Fibroblast of the conjunctiva (primary cell): Measurements from ENCODE around the gene PRRT2.
"Not testable (repeated sequence)": the region's sequence is repeated elsewhere in the genome, so short reads cannot be mapped to it uniquely, and the experiment has no call there.

ENCODE experiments used
- DNase-seq: peaks from one replicate; pipeline ENCODE4 v3.0.0-alpha.2; 2010; ENCODE audit warnings: low read depth

PRRT2 gene

DNA sequence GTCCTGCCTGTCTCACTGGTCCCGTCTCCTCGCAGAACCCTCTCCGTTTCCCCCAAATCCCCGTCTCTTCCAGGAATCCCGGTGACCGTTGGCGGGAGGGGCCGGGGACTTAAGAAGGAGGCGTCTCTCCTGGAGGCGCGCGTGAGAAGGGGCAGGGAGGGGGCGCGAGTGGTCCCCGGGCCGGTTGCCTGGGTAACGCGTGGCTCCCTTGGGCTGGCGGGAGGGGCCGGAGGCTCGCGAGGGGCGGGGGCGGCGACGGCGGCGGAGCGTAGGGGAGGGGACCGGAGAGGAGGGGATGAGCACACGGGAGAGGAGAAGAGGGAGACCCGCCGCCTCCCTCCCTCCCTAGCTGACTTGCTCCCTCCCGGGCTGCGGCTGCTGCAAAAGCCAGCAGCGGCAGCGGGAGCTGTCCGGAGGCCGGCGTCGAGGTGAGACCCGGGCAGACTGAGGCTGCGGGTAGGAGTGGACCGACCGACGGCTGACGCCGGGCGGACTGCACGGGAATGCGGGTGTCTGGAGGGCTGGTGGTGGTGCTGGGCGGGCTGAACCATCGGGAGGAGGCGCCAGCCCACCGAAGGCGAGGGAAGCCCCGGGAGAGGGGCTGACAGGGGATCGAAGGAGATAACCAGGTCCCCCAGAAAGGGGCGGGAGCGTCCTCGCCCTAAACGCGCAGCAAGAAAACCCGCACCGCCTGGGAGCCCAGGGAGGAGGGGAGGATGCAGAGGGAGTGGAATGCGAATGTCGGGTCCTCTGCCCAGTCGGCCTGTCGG lies at the start of gene PRRT2:
TSS of gene PRRT2 (plus strand) at position 298 of the 770 bp plus-strand sequence. CDS start 862 bp downstream, outside the sequence.
- DNase-seq: no peak

DNA sequence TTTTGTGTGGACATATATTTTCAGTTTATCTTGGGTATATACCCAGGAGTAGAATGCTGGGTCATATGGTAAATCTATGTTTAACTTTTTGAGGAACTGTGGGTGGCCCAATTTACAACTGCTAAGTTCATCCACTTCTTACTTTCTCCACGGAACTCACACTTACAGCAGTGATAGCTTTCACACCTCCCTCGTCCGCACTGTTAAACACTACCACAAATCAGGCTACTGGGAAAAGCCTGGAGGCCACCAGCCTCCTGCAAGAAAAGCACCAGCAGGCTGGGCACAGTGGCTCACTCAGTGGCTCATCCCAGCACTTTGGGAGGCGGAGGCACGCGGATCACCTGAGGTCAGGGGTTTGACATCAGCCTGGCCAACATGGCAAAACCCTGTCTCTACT lies 48.7 kb upstream of the PRRT2 start:
- no peak for DNase-seq

DNA sequence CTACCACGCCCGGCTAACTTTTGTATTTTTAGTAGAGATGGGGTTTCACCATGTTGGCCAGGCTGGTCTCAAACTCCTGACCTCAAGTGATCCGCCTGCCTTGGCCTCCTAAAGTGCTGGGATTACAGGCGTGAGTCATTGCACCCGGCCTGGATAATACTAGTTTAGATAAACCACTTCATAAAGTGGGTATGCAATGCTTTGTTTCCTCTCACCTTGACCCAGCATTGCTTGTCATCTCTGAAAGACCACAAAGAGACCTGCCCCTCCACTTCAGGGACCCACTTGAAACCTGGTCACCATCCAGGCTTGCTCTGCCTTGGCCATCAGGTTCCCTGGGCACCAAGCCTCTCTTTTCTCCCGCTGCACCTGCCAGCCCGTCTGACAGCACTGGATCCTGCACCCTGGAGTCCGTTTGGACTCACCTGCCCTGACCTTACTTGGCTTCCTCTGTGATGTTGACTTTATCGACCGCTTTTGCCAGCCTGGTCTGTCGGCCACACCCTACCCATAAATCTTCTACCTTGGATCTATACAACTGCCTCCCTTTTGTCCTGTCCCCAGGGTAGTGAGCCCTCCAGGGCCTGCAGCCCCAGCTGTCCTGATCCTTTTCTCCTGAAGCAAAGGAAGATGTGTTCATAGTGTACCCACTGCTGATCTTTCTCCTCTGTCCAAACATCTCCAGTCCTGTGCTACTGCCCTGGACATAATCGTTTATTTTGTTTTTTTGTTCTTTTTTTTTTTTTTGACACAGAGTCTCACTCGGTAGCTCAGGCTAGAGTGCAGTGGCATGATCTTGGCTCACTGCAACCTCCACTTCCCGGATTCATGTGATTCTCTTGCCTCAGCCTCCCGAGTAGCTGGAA lies 46.6 kb upstream of the PRRT2 start:
- DNase-seq: no peak

DNA sequence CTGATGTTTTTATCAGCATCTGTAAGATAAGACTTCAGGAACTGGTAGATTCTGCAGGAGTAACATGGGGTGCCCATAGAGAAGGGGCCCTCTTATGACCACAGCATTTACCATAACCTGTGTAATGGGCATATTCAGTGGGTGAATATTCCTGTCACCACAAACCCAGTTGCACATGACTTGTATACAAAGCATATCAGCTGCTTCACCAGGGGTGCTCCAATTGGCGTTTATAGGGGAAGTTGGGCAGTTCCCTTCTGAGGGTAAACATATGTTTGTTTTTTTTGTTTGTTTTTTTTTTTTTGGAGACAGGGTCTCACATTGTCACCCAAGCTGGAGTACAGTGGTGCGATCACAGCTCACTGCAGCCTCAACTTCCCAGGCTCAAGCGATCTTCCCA lies 45.4 kb upstream of the PRRT2 start:
- no peak for DNase-seq

DNA sequence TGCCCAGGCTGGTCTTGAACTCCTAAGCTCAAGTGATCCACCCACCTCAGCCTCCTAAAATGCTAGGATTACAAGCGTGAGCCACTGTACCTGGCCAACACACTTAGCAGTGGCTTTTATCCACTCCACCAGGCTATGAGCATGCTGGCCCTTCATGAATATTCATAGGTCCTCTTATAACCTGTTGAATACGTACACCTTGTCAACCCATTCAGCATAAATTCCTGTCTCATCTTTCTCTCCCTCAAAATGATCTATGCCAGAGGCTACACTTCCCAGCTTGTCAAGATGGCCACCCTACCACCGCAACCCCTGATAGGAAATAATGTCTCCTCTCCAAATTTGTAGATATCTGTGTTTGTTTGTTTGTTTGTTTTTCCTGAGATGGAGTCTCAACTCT lies 44.9 kb upstream of the PRRT2 start:
- DNase-seq: no peak

DNA sequence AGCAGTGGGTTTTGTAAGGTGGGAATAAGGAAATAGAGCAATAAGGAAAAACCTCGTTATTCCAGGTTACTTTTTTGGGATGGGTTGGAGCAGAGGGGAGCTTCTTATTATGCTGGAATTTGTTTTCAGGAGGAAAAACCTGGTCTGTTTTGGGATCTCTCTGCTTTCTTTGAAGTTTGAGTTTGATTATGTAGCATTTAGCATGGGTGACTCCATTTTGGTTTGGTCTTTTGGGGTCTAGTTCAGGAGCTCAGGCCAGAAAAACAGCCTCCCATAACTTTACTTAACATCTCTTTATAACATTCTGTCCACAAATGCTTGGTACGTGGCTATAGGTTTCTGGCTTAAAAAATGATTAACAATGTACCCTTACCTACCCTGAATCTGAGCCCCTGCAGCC lies 42.5 kb upstream of the PRRT2 start:
- no peak for DNase-seq

DNA sequence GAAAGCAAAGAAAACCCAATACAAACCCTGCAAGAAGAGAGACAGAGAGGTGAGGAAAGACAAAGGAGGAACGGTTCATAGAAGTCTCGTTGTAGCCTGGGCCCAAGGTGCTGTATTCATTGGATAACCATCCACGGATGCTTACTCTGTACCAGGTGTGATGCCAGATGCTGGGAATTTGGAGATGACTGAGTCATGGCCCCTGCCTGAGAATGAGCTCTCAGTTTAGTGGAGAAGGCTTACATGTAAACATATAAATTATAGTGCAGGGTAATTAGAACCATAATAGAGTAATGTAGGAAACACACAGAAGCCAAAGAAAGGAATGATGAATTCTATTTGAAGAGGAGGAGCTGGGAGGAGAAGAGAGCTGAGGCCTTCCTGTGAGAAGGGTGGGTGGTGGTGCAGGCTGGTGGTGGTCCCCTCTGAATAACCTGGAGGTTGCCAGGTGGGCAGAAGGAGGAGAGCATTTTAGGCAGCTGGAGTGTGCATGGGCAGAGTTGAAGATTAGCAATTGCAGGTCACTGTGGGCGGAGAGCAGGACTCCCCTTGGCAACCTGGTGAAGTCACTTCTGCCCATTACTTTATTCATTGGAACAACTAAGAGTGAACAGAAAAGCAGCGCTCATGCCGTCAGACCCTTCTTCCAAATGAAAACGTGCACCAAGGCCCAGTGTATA lies 41.6 kb upstream of the PRRT2 start:
- DNase-seq: no peak

DNA sequence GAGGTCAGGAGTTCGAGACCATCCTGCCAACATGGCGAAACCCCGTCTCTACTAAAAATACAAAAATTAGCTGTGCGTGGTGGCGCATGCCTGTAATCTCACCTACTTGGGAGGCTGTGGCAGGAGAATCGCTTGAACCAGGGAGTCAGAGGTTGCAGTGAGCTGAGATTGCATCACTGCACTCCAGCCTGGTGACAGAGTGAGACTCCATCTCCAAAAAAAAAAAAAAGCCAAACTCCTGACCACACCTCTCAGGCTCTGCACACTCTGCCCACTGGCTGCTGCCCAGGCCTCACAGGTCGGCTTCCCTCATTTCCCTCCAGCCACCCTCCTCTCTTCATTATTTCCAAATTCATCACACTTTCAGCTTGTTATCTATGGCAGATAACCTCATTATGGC lies 39.7 kb upstream of the PRRT2 start:
- not testable (repeated sequence) for DNase-seq

DNA sequence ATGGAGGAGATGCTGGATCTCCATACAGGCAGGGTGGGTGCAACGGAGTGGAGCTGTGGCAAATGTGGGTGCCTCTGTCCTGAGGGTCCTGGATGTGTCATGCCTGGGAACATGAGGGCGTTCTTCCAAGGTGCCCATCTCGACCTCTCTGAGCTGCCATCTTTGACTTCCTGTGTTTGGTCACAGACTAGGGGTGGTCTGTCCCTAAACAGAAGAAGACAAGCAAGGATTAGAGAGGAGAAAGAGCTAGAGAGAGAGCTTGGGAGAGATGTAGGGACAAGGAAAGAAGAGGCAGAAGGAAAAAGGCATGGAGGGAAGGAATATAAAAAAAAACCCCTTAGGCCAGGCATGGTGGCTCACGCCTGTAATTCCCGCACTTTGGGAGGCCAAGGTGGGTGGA lies 37.3 kb upstream of the PRRT2 start:
- DNase-seq: no peak

DNA sequence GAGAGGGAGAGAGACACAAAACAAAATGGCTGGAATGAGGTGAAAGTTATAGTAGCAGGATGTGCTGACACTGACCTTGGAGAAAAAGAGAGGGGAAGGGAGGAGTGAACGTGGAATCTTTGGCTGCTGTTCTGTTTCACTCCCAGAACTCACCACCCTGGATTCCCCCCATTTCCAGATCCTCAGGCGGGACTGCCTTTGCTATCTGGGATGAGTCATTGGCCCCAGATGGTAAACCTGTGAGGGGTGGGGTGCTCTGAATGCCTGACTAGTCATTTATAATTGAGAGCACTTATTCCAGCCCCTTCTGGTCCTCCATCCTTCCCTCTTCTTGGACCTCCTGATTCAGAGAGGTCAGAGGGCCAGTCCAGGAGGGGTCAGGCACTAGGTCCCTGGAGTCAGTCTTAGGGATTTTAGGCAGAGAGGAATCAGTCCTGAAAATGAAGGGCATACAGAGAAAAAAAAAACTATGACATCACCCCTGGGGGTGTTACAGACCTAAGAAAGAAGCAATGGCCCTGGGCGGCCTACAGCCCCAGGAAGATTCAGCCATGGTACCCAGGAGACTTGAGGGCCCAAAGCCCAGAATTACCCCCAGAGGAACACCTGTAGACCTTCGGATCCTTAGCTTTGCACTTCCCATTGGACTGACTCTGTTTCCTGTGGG lies 36.1 kb upstream of the PRRT2 start:
- DNase-seq: no peak

DNA sequence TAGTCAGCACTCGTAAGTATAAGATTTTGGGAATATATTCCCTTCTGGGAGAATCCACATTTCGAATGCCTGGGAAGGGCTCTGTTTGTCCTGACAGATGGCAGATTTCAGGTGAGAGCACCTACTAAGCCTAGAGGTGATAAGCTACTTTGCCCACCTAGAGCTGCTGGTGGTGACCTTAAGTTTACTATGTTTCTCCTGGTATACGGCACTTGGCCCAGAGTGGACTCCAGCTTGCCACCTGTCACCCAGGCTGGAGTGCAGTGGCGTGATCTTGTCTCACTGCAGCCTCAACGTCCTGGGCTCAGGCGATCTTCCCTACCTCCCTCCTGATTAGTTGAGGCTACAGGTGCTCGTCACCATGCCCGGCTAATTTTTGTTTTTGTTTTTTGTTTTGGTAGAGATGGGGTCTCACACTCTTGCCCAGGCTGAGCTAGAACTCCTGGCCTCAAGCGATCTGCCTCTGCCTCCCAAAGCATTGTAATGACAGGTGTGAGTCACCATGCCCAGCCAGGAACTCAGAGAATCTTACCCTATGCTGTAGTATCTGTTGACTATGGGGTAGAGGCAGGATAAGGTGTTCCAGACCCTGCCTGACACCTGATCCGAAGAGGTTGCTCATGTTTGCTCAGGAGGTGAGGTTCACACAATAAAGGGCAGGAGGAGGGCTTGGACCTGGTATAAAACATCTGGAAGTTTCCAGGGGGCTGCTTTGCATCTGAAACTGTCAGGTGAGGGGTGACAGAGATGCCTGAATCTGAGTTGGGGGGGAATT lies 34.2 kb upstream of the PRRT2 start, which contains the start of gene ZG16:
TSS of gene ZG16 (plus strand) at position 681 of the 775 bp plus-strand sequence. CDS start 1,011 bp downstream, outside the sequence.
- no peak for DNase-seq

DNA sequence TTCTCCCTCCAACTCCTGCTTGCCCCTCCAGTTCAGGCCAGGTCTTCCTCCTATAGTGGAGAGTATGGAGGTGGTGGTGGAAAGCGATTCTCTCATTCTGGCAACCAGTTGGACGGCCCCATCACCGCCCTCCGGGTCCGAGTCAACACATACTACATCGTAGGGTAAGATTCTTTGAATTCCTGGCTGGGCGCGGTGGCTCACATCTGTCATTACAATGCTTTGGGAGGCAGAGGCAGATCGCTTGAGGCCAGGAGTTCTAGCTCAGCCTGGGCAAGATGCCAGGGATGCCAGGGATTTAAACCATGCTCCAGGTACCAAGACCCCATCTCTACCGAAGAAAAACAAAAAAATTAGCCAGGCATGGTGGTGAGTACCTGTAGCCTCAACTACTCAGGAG lies 32.5 kb upstream of the PRRT2 start:
- no peak for DNase-seq

DNA sequence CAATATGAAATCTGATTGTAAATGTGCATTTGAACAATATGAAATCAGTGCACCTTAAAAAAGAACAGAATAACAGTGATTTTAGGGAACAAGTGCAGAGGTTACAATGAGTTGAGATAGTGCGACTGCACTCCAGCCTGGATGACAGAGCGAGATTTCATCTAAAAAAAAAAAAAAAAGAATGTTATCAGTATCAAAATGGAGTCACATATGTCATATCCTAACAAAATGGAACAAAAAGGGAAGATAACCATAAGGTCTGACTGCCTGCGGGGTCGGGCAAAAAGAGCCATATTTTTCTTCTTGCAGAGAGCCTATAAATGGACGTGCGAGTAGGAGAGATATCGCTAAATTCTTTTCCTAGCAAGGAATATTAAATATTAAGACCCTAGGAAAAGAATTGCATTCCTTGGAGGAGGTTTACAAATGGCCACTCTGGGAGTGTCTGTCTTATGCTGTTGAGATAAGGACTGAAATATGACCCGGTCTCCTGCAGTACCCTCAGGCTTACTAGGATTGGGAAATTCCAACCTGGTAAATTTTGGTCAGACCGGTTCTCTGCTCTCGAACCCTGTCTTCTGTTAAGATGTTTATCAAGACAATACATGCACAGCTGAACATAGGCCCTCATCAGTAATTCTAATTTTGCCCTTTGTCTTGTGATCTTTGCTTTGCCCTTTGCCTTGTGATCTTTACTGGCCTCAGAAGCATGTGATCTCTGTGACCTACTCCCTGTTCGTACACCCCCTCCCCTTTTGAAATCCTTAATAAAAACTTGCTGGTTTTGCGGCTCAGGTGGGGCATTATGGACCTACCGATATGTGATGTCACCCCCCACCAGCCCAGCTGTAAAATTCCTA lies 28.7 kb upstream of the PRRT2 start:
- not testable (repeated sequence) for DNase-seq

DNA sequence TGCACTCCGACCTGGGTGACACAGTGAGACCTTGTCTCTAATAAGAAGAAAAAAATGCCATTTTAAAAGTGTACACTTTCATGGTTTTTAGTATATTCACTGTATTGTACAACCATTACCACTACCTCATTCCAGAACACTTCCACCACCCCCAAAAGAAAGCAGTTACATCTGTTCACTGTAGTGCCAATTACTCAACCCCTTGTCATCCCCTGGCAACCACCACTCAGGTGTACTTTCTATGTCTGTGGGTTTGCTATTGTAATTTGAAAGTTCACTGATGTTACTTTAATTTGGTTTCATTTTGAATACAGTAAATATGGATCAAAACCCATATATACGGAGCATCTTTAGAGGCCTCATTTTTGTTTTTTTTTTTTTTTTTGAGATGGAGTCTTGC lies 27.8 kb upstream of the PRRT2 start:
- DNase-seq: no peak

DNA sequence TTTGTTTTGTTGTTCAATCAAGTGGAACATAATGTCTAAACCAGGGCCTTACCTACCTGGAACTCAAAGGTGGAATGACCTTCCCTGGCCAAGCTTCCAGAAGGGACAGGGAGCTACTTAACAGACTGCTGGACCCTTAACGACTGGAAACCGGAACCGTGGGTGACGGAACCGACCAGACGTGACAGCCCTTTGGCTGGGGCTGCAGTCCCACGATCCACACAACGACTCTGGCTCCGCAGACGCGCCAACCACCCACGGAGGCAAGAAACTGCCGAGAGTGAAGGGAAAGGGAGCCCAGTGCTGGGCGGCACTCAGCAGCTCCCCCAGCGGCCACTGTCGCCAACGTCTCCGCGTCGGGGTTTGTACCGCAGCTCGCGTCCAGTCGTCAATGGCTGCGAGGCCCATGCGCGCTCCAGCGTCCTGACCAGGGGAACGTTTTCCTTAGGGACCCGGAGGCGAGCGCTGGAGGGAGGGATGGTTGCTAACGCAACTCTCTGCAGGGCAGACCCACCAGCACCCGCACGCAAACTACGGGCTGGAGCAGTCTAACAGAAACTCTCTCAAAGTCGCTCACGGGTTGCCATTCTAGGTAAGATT lies 27.0 kb upstream of the PRRT2 start:
- DNase-seq: no peak

DNA sequence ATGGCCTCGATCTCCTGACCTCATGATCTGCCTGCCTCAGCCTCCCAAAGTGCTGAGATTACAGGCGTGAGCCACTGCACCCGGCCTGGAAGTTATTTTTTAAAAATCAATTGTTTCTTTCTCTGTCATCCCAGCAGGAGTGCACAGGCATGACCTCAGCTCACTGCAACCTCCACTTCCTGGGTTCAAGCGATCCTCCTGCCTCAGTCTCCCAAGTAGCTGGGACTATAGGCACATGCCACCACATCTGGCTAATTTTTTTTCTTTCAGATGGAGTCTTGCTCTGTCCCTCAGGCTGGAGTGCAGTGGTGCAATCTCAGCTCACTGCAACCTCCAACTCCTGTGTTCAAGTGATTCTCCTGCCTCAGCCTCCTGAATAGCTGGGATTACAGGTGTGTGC lies 24.8 kb upstream of the PRRT2 start:
- DNase-seq: not testable (repeated sequence)

DNA sequence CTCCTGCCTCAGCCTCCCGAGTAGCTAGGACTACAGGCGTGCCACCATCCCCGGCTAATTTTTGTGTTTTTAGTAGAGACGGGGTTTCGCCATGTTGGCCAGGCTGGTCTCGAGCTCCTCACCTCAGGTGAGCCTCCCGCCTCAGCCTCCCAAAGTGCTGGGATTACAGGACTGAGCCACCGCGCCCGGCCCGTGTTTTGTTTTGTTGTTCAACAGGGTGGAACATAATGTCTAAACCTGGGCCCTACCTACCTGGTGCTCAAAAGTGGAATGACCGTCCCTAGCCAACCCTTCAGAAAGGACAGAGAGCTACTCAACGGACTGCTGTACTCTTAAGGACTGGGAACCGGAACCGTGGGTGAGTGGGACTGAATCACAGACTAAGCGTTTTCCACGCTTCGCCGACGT lies 22.2 kb upstream of the PRRT2 start:
- DNase-seq: no peak

DNA sequence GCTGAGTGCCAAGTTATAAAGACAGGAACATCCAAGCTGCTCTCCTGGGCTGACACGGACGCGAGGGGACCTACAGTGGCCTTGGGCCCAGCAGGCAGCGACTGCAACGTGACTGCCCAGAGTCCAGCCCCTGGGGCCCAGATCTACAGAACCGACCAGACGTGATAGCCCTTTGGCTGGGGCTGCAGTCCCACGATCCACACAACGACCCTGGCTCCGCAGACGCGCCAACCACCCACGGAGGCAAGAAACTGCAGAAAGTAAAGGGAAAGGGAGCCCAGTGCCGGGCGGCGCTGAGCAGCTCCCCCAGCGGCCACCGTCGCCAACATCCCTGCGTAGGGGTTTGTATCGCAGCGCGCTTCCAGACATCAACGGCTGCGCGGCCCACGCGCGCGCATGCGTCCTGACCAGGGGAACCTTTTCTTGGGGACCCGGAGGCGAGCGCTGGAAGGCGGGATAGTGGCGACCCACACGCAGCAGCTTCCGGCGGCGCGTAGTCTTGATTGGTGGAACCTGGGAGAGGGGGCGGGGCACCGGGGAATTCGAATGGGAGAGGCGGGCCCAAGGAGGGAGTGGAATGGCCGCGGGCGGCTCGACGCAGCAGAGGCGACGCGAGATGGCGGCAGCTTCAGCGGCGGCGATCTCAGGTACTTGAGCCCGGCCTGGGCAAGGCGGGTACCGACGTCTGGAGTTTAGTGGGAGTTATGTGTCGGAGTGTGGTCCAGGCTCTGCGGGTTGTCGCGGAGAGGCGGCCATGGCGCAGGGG lies 21.6 kb upstream of the PRRT2 start, which contains the start of gene KIF22:
TSS of gene KIF22 (plus strand) at position 569 of the 766 bp plus-strand sequence. CDS start at position 578, 9 bp downstream.
- peak; percentile 97 for DNase-seq
